Activated CD4-positive, alpha-beta T cell treated with anti-CD3 and anti-CD28 coated beads, Interleukin-2, amount 10 ng/mL, durations not matched to agents 7 days and 5 days (primary cell): ENCODE results near the gene NUP58. TPM values are rescaled to one million over a fixed set of nuclear protein-coding genes. Genes with fewer than 3 reads are reported as not detected.
A peak's percentile ranks its signal among the peaks of the same experiment; 100 is the strongest.
"Not testable (repeated sequence)": the region's sequence is repeated elsewhere in the genome, so short reads cannot be mapped to it uniquely, and the experiment has no call there.

Experiments used
- CTCF ChIA-PET: fragments of 350-600 bp; sonication (Branson Sonifier 250); formaldehyde crosslinking; loops from one replicate; lab custom pipeline; 2021; ENCODE audit warnings: antibody characterized with exemption; lab: Charles Lee
- POLR2A ChIA-PET: fragments of 350-600 bp; sonication (Branson Sonifier 250); formaldehyde crosslinking; loops from one replicate; lab custom pipeline; 2021; ENCODE audit warnings: antibody characterized with exemption; lab: Charles Lee
- DNase-seq: peaks from one replicate; pipeline ENCODE4 v3.0.0-alpha.2; 2020
- H3K27ac Mint-ChIP-seq: one replicate; pipeline ENCODE4 v1.8.0; 2021; ENCODE audit warnings: mild to moderate bottlenecking, moderate library complexity, mixed read lengths
- H3K27me3 Mint-ChIP-seq: one replicate; pipeline ENCODE4 v1.8.0; 2021; ENCODE audit warnings: mixed read lengths
- H3K36me3 Mint-ChIP-seq: one replicate; pipeline ENCODE4 v1.8.0; 2021; ENCODE audit warnings: low read depth, mixed read lengths
- H3K4me1 Mint-ChIP-seq: one replicate; pipeline ENCODE4 v1.8.0; 2021; ENCODE audit warnings: mixed read lengths
- H3K4me3 Mint-ChIP-seq: one replicate; pipeline ENCODE4 v1.8.0; 2021; ENCODE audit warnings: mild to moderate bottlenecking, moderate library complexity, mixed read lengths
- H3K9me3 Mint-ChIP-seq: one replicate; pipeline ENCODE4 v1.8.0; 2021; ENCODE audit warnings: mixed read lengths
- total RNA-seq, 2 experiments: library from RNA; stranded (reverse); gene quantifications; one replicate each; pipeline ENCODE4 v1.2.3, GENCODE V29; 2021

NUP58 gene
- total RNA-seq, 2 experiments from 2014 or later: 75.0 to 76.0 TPM

DNA sequence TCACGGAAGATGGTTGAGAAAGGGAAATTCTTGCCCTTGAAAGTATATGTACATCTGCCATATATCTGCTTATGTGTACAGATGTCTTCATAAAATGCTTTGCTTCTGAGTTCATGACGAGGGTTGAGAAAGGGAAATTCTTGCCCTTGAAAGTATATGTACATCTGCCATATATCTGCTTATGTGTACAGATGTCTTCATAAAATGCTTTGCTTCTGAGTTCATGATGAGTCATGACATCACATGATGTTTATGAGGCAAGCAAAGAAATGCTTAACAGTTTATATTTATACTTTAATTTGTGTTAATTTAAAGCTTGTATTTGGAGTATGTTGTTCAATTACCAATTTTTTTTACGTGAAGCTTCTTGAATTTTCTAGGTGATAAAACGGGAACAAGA lies 17.5 kb downstream of the NUP58 start:
- H3K4me1 Mint-ChIP-seq, DNase-seq, H3K27me3 Mint-ChIP-seq, POLR2A ChIA-PET, H3K9me3 Mint-ChIP-seq, H3K4me3 Mint-ChIP-seq, CTCF ChIA-PET, H3K27ac Mint-ChIP-seq: not testable (repeated sequence)
- H3K36me3 Mint-ChIP-seq: peaks cover 32% of the 10 kb centered on the region

DNA sequence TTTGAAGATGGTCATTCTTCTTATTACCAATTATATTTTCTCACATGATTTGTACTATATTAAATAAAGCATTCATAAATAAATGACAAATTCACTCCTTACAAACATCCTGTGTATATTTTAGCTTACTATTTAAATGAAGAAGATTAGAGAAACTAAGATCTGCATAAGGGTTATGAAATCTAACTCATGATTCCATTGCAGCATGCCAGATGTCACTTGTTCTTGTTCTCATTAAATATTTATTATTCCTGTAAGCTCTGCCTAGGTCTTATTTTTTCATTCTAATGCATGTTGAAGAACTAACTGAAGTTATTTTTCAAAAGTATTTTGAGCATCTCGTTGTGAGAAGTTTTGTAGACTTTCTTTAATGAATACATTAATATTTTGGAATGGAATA lies 18.3 kb downstream of the NUP58 start:
- Mint-ChIP-seq H3K36me3 (peaks cover 32% of the 10 kb centered on the region), H3K4me1 (peaks cover 10% of the 10 kb centered on the region), H3K4me3 (no peak overlapping the region), H3K27me3 (no peaks in the 10 kb centered on the region), H3K27ac (no peak overlapping the region), H3K9me3 (no peaks in the 10 kb centered on the region)
- DNase-seq: no peak
- CTCF ChIA-PET: no interaction called here
- POLR2A ChIA-PET: no interaction called here

- Mint-ChIP-seq H3K36me3 (peaks cover 24% of the 10 kb centered on the region), H3K4me3 (no peak overlapping the region), H3K27me3 (no peaks in the 10 kb centered on the region), H3K4me1 (no peaks in the 10 kb centered on the region), H3K9me3 (no peaks in the 10 kb centered on the region), H3K27ac (peak overlapping the region; percentile 1)
- CTCF ChIA-PET: interaction anchor here (1.7 kb wide), 1 partner anchor 22 kb away, joined by 3 read pairs; the partner anchor contains the start of gene NUP58
- POLR2A ChIA-PET: no interaction called here
- DNase-seq: no peak
Observed at GRCh38 chr13:25324100-25324499, 22.7 kb downstream of the NUP58 start.

DNA sequence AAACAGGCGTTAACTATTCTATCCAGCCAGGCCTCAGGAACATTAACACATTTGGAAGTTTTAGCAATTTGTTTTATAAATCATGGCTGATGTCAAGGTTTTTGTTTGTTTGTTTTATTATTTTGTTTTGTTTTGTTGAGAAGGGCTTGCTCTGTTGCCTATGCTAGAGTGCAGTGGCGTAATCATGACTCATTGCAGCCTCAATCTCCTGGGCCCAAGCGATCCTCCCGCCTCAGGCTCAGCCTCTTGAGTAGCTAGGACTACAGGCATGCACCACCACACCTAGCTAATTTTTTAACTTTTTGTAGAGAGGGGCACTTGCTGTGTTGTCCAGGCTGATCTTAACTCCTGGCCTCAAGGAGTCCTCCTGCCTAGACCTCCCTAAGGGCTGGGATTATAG lies 28.3 kb downstream of the NUP58 start:
- POLR2A ChIA-PET: no interaction called here
- Mint-ChIP-seq H3K27me3 (no peaks in the 10 kb centered on the region), H3K36me3 (peaks cover 37% of the 10 kb centered on the region), H3K4me1 (peaks cover 4% of the 10 kb centered on the region), H3K27ac (no peak overlapping the region), H3K4me3 (no peak overlapping the region), H3K9me3 (no peaks in the 10 kb centered on the region)
- CTCF ChIA-PET: no interaction called here
- no peak for DNase-seq

DNA sequence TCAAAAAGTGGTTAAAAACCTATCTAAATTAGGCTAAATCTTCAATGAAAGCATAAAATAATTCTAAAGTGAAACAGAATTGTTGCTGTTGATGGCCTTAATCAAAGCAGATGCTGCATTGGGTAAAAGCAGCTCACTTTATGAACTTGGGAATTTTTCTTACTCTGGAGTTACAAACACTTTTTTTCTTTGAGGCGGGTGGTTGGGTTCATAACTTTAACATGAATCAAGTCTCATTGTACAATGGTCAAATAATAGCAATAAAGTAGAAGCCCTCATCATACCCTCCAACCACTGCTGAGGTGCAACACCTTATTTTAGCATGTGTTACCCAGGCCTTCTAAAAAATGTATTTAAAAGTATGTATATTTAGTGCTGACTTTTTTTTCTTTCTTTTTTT lies 29.1 kb downstream of the NUP58 start:
- no peaks in the 10 kb centered on the region for H3K27me3 Mint-ChIP-seq
- POLR2A ChIA-PET: no interaction called here
- CTCF ChIA-PET: no interaction called here
- H3K9me3 Mint-ChIP-seq: no peaks in the 10 kb centered on the region
- DNase-seq: no peak
- peaks cover 4% of the 10 kb centered on the region for H3K4me1 Mint-ChIP-seq
- H3K36me3 Mint-ChIP-seq: peaks cover 35% of the 10 kb centered on the region
- H3K4me3 Mint-ChIP-seq: no peak overlapping the region
- H3K27ac Mint-ChIP-seq: no peak overlapping the region

GRCh38 chr13:25335856-25336255 lies 34.4 kb downstream of the NUP58 start:
- Mint-ChIP-seq H3K27me3 (no peaks in the 10 kb centered on the region), H3K27ac (no peak overlapping the region), H3K9me3 (no peaks in the 10 kb centered on the region), H3K4me1 (peaks cover 4% of the 10 kb centered on the region), H3K4me3 (no peak overlapping the region), H3K36me3 (peaks cover 34% of the 10 kb centered on the region)
- CTCF ChIA-PET: no interaction called here
- DNase-seq: no peak
- POLR2A ChIA-PET: no interaction called here

DNA sequence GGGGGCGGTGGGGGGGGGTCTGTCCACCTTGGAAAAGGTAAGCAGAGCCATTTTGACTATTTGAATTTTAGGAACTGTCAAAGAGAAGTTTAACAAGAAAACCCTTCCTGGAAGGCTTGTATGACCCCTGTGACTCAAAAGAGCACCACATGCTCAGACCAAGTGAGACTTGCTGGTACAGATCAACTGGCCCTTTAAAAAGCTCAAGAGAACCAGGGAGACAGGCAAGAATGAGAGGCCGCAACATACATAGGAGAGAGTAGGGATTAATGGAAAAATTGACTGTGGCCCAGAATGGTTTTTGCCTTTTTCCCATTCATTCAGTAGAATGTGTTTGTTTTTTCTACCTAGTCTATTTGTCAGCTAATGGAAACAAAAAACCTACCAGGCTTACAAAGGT lies 44.2 kb downstream of the NUP58 start:
- peaks cover 12% of the 10 kb centered on the region for H3K36me3 Mint-ChIP-seq
- no peak overlapping the region for H3K4me3 Mint-ChIP-seq
- no peaks in the 10 kb centered on the region for H3K4me1 Mint-ChIP-seq
- ChIA-PET POLR2A (interaction anchor here (1.0 kb wide), 1 partner anchor 12 kb away, joined by 5 read pairs; no protein-coding TSS in a partner anchor), CTCF (interaction anchor here (1.4 kb wide), 1 partner anchor 23 kb away, joined by 4 read pairs; no protein-coding TSS in a partner anchor)
- H3K9me3 Mint-ChIP-seq: no peaks in the 10 kb centered on the region
- no peak overlapping the region for H3K27ac Mint-ChIP-seq
- DNase-seq: no peak
- H3K27me3 Mint-ChIP-seq: no peaks in the 10 kb centered on the region

- POLR2A ChIA-PET: no interaction called here
- no peaks in the 10 kb centered on the region for H3K9me3 Mint-ChIP-seq
Observed at GRCh38 chr13:25347151-25347550, 45.7 kb downstream of the NUP58 start.

GRCh38 chr13:25351404-25351803 lies 50.0 kb downstream of the NUP58 start:
- no peak for DNase-seq
- Mint-ChIP-seq H3K36me3 (no peaks in the 10 kb centered on the region), H3K27ac (no peak overlapping the region), H3K9me3 (no peaks in the 10 kb centered on the region), H3K4me1 (no peaks in the 10 kb centered on the region), H3K27me3 (peaks cover 15% of the 10 kb centered on the region), H3K4me3 (no peak overlapping the region)
- POLR2A ChIA-PET: no interaction called here
- CTCF ChIA-PET: no interaction called here

More at GRCh38 chr13:25347151-25347550, 45.7 kb downstream of the NUP58 start:
- no peak for DNase-seq
- no peak overlapping the region for H3K4me3 Mint-ChIP-seq
- H3K27ac Mint-ChIP-seq: no peak overlapping the region
- H3K27me3 Mint-ChIP-seq: no peaks in the 10 kb centered on the region
- no peaks in the 10 kb centered on the region for H3K4me1 Mint-ChIP-seq
- CTCF ChIA-PET: interaction anchor here (0.8 kb wide), 1 partner anchor 9 kb away, joined by 4 read pairs; no protein-coding TSS in a partner anchor
- peaks cover 7% of the 10 kb centered on the region for H3K36me3 Mint-ChIP-seq

- H3K36me3 Mint-ChIP-seq: no peaks in the 10 kb centered on the region
- H3K4me3 Mint-ChIP-seq: no peak overlapping the region
- no peaks in the 10 kb centered on the region for H3K9me3 Mint-ChIP-seq
- ChIA-PET CTCF (no interaction called here), POLR2A (no interaction called here)
- H3K27ac Mint-ChIP-seq: no peak overlapping the region
- no peak for DNase-seq
- H3K27me3 Mint-ChIP-seq: peaks cover 17% of the 10 kb centered on the region
- no peaks in the 10 kb centered on the region for H3K4me1 Mint-ChIP-seq
Observed at GRCh38 chr13:25352230-25352629, 50.8 kb downstream of the NUP58 start.

DNA sequence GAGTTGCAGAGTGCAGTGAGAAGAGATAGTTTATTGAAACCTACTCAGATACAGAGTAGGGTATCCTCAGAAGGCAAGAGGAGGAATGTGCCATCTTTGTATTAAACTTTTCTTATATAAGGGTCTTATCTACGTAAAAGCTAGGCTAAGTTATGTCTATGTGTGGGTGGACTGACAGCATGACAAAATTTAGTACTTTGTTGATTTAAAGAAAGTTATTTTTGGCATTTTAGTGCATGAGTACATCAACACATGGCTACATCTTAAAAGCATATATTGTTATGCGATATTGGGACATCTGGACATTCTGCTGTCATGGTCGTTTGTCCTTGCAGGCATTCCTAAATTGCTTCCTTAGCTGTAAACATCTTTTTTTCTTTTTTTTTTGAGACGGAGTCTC lies 51.4 kb downstream of the NUP58 start:
- H3K4me1 Mint-ChIP-seq: no peaks in the 10 kb centered on the region
- peaks cover 18% of the 10 kb centered on the region for H3K27me3 Mint-ChIP-seq
- H3K27ac Mint-ChIP-seq: no peak overlapping the region
- ChIA-PET POLR2A (interaction anchor here (0.6 kb wide), 1 partner anchor 9 kb away, joined by 3 read pairs; no protein-coding TSS in a partner anchor), CTCF (interaction anchor here (1.0 kb wide), 1 partner anchor 12 kb away, joined by 4 read pairs; no protein-coding TSS in a partner anchor)
- DNase-seq: no peak
- H3K9me3 Mint-ChIP-seq: no peaks in the 10 kb centered on the region
- no peaks in the 10 kb centered on the region for H3K36me3 Mint-ChIP-seq
- no peak overlapping the region for H3K4me3 Mint-ChIP-seq

- no peak for DNase-seq
- Mint-ChIP-seq H3K9me3 (no peaks in the 10 kb centered on the region), H3K27ac (no peak overlapping the region), H3K4me1 (no peaks in the 10 kb centered on the region), H3K36me3 (no peaks in the 10 kb centered on the region), H3K27me3 (peaks cover 22% of the 10 kb centered on the region), H3K4me3 (no peak overlapping the region)
- ChIA-PET POLR2A (interaction anchor here (0.6 kb wide), 1 partner anchor 10 kb away, joined by 3 read pairs; no protein-coding TSS in a partner anchor), CTCF (interaction anchor here (0.7 to 1.0 kb wide), 2 partner anchors 13 to 1261 kb away, joined by 3 to 4 read pairs; no protein-coding TSS in a partner anchor)
Observed at GRCh38 chr13:25353344-25353743, 51.9 kb downstream of the NUP58 start.

- POLR2A ChIA-PET: no interaction called here
Observed at GRCh38 chr13:25354377-25354776, 53.0 kb downstream of the NUP58 start.

DNA sequence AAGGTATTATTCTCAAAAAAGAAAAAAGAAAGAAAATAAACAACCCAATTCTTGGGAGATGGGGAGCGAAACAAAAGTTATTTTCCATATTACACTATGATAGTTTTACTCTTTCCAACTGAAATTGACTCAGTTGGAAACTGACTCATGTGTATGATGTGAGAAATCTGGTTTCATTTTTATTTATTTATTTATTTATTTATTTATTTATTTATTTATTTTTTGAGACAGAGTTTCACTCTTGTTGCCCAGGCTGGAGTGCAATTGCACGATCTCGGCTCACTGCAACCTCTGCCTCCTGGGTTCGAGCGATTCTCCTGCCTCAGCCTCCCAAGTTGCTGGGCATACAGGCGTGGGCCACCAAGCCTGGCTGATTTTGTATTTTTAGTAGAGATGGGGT lies 59.0 kb downstream of the NUP58 start:
- H3K9me3 Mint-ChIP-seq, DNase-seq, CTCF ChIA-PET, H3K36me3 Mint-ChIP-seq, POLR2A ChIA-PET, H3K4me3 Mint-ChIP-seq, H3K4me1 Mint-ChIP-seq, H3K27ac Mint-ChIP-seq: not testable (repeated sequence)
- H3K27me3 Mint-ChIP-seq: peaks cover 13% of the 10 kb centered on the region

More at GRCh38 chr13:25354377-25354776, 53.0 kb downstream of the NUP58 start:
- no peak overlapping the region for H3K27ac Mint-ChIP-seq
- H3K27me3 Mint-ChIP-seq: peaks cover 22% of the 10 kb centered on the region
- CTCF ChIA-PET: no interaction called here
- no peaks in the 10 kb centered on the region for H3K4me1 Mint-ChIP-seq
- H3K9me3 Mint-ChIP-seq: no peaks in the 10 kb centered on the region
- no peaks in the 10 kb centered on the region for H3K36me3 Mint-ChIP-seq
- H3K4me3 Mint-ChIP-seq: no peak overlapping the region
- DNase-seq: no peak
